HCT116 (cell line): Measurements from ENCODE around the gene NFIX. TPM values are rescaled to one million over a fixed set of nuclear protein-coding genes. Genes with fewer than 3 reads are reported as not detected.

Experiments used
- ATAC-seq: fragments of 200-7000 bp; cut with Tn5 transposase; 2 replicates; pipeline ENCODE4 v1.9.1; 2020; ENCODE audit warnings: mild to moderate bottlenecking, moderate library complexity
- BruUV-seq: library from RNA; stranded (reverse); fragments of 400-500 nt; replicated peaks from 2 replicates; lab custom pipeline; 2021; lab: Mats Ljungman, UMichigan
- CTCF ChIA-PET: fragments of 300-600 bp; sonication (Branson Sonifier 250); formaldehyde crosslinking; loops from one replicate; lab custom pipeline; 2021; ENCODE audit warnings: antibody characterized with exemption; lab: Charles Lee
- POLR2A ChIA-PET: fragments of 300-600, 350-600 bp; sonication (Branson Sonifier 250); formaldehyde crosslinking; loops from one replicate; lab custom pipeline; 2021; ENCODE audit warnings: antibody characterized with exemption; lab: Charles Lee
- RAD21 ChIA-PET, 2 experiments: fragments of 300-600 bp; sonication (Branson Sonifier 250); formaldehyde crosslinking; loops; one replicate each; lab custom pipeline; 2023; ENCODE audit warnings: low total read pairs in 2 of 2; ENCODE audit not compliant: uncharacterized antibody in 2 of 2, unreplicated experiment in 2 of 2, low non-redundant PET in 1 of 2; lab: Charles Lee
- DNase-seq: peaks from one replicate; pipeline ENCODE4 v3.0.0-alpha.2; 2010; ENCODE audit warnings: low read depth, low spot score
- H2AFZ ChIP-seq: fragments of 200-600 bp; shearing (Covaris generic), sonication (generic); 2 replicates; pipeline ENCODE4 v1.6.1; 2017; ENCODE audit warnings: low read depth, mixed run types, mixed read lengths, antibody characterized with exemption, low read length; ENCODE audit not compliant: poor library complexity, severe bottlenecking
- H3K27ac ChIP-seq: 2 replicates; pipeline ENCODE4 v1.5.1; 2012; ENCODE audit warnings: low read depth, low read length
- H3K27me3 ChIP-seq: fragments of 200-600 bp; sonication (generic); 2 replicates; pipeline ENCODE4 v1.6.1; 2016; ENCODE audit warnings: mixed run types, low read length, mixed read lengths; ENCODE audit not compliant: insufficient read depth
- H3K36me3 ChIP-seq, 2 experiments: fragments of 200-500 bp in 1 of 2; fragments of 200-600 bp in 1 of 2; sonication (Bioruptor generic) in 1 of 2; sonication (generic) in 1 of 2; 2 replicates each; pipeline versions ENCODE4 v1.5.1 to v1.6.1; 2014 to 2016; ENCODE audit warnings: low read length in 2 of 2, inconsistent platforms in 1 of 2, mixed read lengths in 1 of 2, mixed run types in 1 of 2; ENCODE audit not compliant: insufficient read depth in 2 of 2, control insufficient read depth in 1 of 2
- H3K4me1 ChIP-seq, 2 experiments: fragments of 200-600 bp in 1 of 2; sonication (generic) in 1 of 2; 2 replicates each; pipeline versions ENCODE4 v1.5.1 to v1.6.1; 2012 to 2017; ENCODE audit warnings: low read length in 2 of 2, inconsistent platforms in 1 of 2, mild to moderate bottlenecking in 1 of 2, mixed read lengths in 1 of 2, mixed run types in 1 of 2, moderate library complexity in 1 of 2; ENCODE audit not compliant: insufficient read depth in 2 of 2, control insufficient read depth in 1 of 2
- H3K4me2 ChIP-seq: fragments of 200-600 bp; sonication (generic); 2 replicates; pipeline ENCODE4 v1.6.1; 2017; ENCODE audit warnings: mixed run types, low read length, mixed read lengths
- H3K4me3 ChIP-seq, 2 experiments: fragments of 200-600 bp in 1 of 2; sonication (generic) in 1 of 2; replicated peaks in 1 of 2; 2 replicates each; pipeline ENCODE4 v1.5.1; 2011 to 2016; ENCODE audit warnings: low read length in 2 of 2, control low read depth in 1 of 2, low read depth in 1 of 2, mild to moderate bottlenecking in 1 of 2, mixed read lengths in 1 of 2, mixed run types in 1 of 2
- H3K79me2 ChIP-seq: fragments of 200-600 bp; sonication (generic); 2 replicates; pipeline ENCODE4 v1.6.1; 2017; ENCODE audit warnings: mild to moderate bottlenecking, mixed run types, low read length, moderate library complexity, mixed read lengths; ENCODE audit not compliant: insufficient read depth
- H3K9ac ChIP-seq: fragments of 200-600 bp; sonication (generic); 2 replicates; pipeline ENCODE4 v1.6.1; 2016; ENCODE audit warnings: low read length, mixed read lengths
- H3K9me2 ChIP-seq: fragments of 200-600 bp; sonication (generic), shearing (Covaris generic); 2 replicates; pipeline ENCODE4 v1.6.1; 2017; ENCODE audit warnings: mixed run types, mild to moderate bottlenecking, moderate library complexity; ENCODE audit not compliant: insufficient read depth
- H3K9me3 ChIP-seq, 2 experiments: fragments of 200-500 bp in 1 of 2; fragments of 200-600 bp in 1 of 2; sonication (Bioruptor generic) in 1 of 2; sonication (generic) in 1 of 2; 2 replicates each; pipeline ENCODE4 v1.6.1; 2014 to 2017; ENCODE audit warnings: low read length in 2 of 2, mixed read lengths in 2 of 2, inconsistent platforms in 1 of 2, low read depth in 1 of 2, mild to moderate bottlenecking in 1 of 2, mixed run types in 1 of 2, moderate library complexity in 1 of 2; ENCODE audit not compliant: control insufficient read depth in 1 of 2, insufficient read depth in 1 of 2
- H4K20me1 ChIP-seq: fragments of 200-600 bp; sonication (generic), shearing (Covaris generic); 2 replicates; pipeline ENCODE4 v1.6.1; 2017; ENCODE audit warnings: mixed run types, mild to moderate bottlenecking, moderate library complexity; ENCODE audit not compliant: insufficient read depth
- CBX3 ChIP-seq: IDR thresholded peaks from 2 replicates; pipeline ENCODE4 v1.6.1; 2012; ENCODE audit warnings: low read depth
- CEBPB ChIP-seq: IDR thresholded peaks from 2 replicates; pipeline ENCODE4 v1.6.1; 2012; ENCODE audit warnings: low read depth
- ELF1 ChIP-seq: IDR thresholded peaks from 2 replicates; pipeline ENCODE4 v1.6.1; 2012; ENCODE audit warnings: low read depth, borderline replicate concordance
- EZH2 ChIP-seq: fragments of 200-600 bp; sonication (generic); IDR thresholded peaks from 2 replicates; pipeline ENCODE4 v1.6.1; 2017; ENCODE audit warnings: antibody characterized with exemption, mixed run types
- EZH2phosphoT487 ChIP-seq: fragments of 200-600 bp; IDR thresholded peaks from 2 replicates; pipeline ENCODE4 v1.6.1; 2018; ENCODE audit warnings: antibody characterized with exemption, borderline replicate concordance
- FOSL1 ChIP-seq: IDR thresholded peaks from 2 replicates; pipeline ENCODE4 v1.6.1; 2012; ENCODE audit warnings: low read depth
- JUND ChIP-seq: IDR thresholded peaks from 2 replicates; pipeline ENCODE4 v1.6.1; 2012
- POLR2A ChIP-seq: IDR thresholded peaks from 2 replicates; pipeline ENCODE4 v1.7.0; 2011; ENCODE audit warnings: borderline replicate concordance; ENCODE audit not compliant: insufficient read depth, insufficient read length; ENCODE audit errors: extremely low read depth
- POLR2AphosphoS5 ChIP-seq: IDR thresholded peaks from 2 replicates; pipeline ENCODE4 v1.6.1; 2011; ENCODE audit warnings: mild to moderate bottlenecking, low read depth, low read length, moderate library complexity
- RAD21 ChIP-seq: IDR thresholded peaks from 2 replicates; pipeline ENCODE4 v1.6.1; 2012; ENCODE audit warnings: low read depth, mild to moderate bottlenecking
- SIN3A ChIP-seq: IDR thresholded peaks from 2 replicates; pipeline ENCODE4 v1.6.1; 2012; ENCODE audit warnings: low read depth
- YY1 ChIP-seq: IDR thresholded peaks from 2 replicates; pipeline ENCODE4 v1.6.1; 2011; ENCODE audit warnings: low read length, low read depth, moderate library complexity, mild to moderate bottlenecking; ENCODE audit not compliant: insufficient replicate concordance; ENCODE audit errors: extremely low read depth
- ZFX ChIP-seq: fragments of 450-650 bp; IDR thresholded peaks from 2 replicates; pipeline ENCODE4 v1.6.1; 2017
- ZNF274 ChIP-seq: fragments of 200-500 bp; sonication (Bioruptor generic); IDR thresholded peaks from 2 replicates; pipeline ENCODE4 v1.6.1; 2014; ENCODE audit warnings: mild to moderate bottlenecking, low read depth, low read length, inconsistent platforms
- intact Hi-C: fragments of 100-400 bp; cut with micrococcal nuclease; formaldehyde crosslinking; loops from 2 replicates; pipeline ENCODE4 v1.10.0; 2022
- total RNA-seq: library from RNA; stranded (reverse); gene quantifications from one replicate; pipeline ENCODE4 v1.2.1, GENCODE V29; 2021; ENCODE audit not compliant: unreplicated experiment
- TF ChIP-seq, protein P1 (sequence below): IDR thresholded peaks from 2 replicates; pipeline ENCODE4 v1.6.1; 2012
- TF ChIP-seq, protein P2 (sequence below), 3 experiments: fragments of 200-600 bp in 1 of 3; sonication (generic) in 1 of 3; IDR thresholded peaks in 2 of 3; conservative IDR thresholded peaks in 1 of 3; 2 replicates each; pipeline ENCODE4 v1.5.1; 2012 to 2017; ENCODE audit warnings: low read depth in 2 of 3, low read length in 2 of 3, antibody characterized with exemption in 1 of 3, borderline replicate concordance in 1 of 3, control low read depth in 1 of 3, mild to moderate bottlenecking in 1 of 3, mixed read lengths in 1 of 3, mixed run types in 1 of 3, moderate library complexity in 1 of 3; ENCODE audit not compliant: insufficient read depth in 1 of 3
- TF ChIP-seq, protein P3 (sequence below): IDR thresholded peaks from 2 replicates; pipeline ENCODE4 v1.6.1; 2012; ENCODE audit warnings: low read depth
- TF ChIP-seq, protein P4 (sequence below): IDR thresholded peaks from 2 replicates; pipeline ENCODE4 v1.6.1; 2011; ENCODE audit warnings: mild to moderate bottlenecking, low read length, moderate library complexity; ENCODE audit not compliant: insufficient replicate concordance; ENCODE audit errors: extremely low read depth
- TF ChIP-seq, protein P5 (sequence below): IDR thresholded peaks from 2 replicates; pipeline ENCODE4 v1.6.1; 2012

The NFIX gene
- total RNA-seq, 1 experiment from 2014 or later, result 34.8 TPM

DNA sequence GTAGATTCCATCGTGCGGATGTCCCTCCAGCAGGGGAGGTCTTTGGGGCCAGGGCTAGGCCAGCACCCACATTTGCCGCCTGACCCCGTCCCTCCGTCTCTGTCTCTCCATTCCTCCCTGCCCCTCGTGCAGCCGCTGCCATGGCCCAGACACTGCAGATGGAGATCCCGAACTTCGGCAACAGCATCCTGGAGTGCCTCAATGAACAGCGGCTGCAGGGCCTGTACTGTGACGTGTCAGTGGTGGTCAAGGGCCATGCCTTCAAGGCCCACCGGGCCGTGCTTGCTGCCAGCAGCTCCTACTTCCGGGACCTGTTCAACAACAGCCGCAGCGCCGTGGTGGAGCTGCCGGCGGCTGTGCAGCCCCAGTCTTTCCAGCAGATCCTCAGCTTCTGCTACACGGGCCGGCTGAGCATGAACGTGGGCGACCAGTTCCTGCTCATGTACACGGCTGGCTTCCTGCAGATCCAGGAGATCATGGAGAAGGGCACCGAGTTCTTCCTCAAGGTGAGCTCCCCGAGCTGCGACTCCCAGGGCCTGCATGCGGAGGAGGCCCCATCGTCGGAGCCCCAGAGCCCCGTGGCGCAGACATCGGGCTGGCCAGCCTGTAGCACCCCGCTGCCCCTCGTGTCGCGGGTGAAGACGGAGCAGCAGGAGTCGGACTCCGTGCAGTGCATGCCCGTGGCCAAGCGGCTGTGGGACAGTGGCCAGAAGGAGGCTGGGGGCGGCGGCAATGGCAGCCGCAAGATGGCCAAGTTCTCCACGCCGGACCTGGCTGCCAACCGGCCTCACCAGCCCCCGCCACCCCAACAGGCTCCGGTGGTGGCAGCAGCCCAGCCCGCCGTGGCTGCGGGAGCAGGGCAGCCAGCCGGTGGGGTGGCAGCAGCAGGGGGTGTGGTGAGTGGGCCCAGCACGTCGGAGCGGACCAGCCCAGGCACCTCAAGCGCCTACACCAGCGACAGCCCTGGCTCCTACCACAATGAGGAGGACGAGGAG lies 140.1 kb downstream of the NFIX start:
- Histone ChIP-seq H4K20me1 (peaks cover 9% of the 10 kb centered on the region; the same call in 1 of the 2 replicates), H3K27ac (no peak overlapping the region), H3K9me3 (no peaks in the 10 kb centered on the region), H3K4me1 (peaks cover 2 to 31% of the 10 kb centered on the region in 2 experiments; a peak in 3 of 4 replicates), H3K36me3 (peaks cover 12 to 35% of the 10 kb centered on the region in 2 experiments; a peak in 3 of 4 replicates), H3K79me2 (peaks cover 44% of the 10 kb centered on the region), H3K27me3 (no peaks in the 10 kb centered on the region), H3K4me3 (no peak overlapping the region), H3K9me2 (no peaks in the 10 kb centered on the region), H3K4me2 (no peak overlapping the region), H2AFZ (no peak overlapping the region), H3K9ac (no peak overlapping the region)
- BruUV-seq, result no TSS peak
- ATAC-seq, result no peak
- ChIA-PET POLR2A (no interaction called here), RAD21 (no interaction called here), CTCF (no interaction called here)
- TF ChIP-seq, protein P1, sequence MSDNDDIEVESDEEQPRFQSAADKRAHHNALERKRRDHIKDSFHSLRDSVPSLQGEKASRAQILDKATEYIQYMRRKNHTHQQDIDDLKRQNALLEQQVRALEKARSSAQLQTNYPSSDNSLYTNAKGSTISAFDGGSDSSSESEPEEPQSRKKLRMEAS, result no peak
- TF ChIP-seq POLR2A (no peak), EZH2 (no peak), CBX3 (no peak), YY1 (no peak), ZNF274 (no peak), JUND (no peak), SIN3A (no peak), RAD21 (no peak), ELF1 (no peak), FOSL1 (no peak), POLR2AphosphoS5 (no peak), ZFX (no peak), CEBPB (no peak), EZH2phosphoT487 (no peak)
- TF ChIP-seq, protein P2, sequence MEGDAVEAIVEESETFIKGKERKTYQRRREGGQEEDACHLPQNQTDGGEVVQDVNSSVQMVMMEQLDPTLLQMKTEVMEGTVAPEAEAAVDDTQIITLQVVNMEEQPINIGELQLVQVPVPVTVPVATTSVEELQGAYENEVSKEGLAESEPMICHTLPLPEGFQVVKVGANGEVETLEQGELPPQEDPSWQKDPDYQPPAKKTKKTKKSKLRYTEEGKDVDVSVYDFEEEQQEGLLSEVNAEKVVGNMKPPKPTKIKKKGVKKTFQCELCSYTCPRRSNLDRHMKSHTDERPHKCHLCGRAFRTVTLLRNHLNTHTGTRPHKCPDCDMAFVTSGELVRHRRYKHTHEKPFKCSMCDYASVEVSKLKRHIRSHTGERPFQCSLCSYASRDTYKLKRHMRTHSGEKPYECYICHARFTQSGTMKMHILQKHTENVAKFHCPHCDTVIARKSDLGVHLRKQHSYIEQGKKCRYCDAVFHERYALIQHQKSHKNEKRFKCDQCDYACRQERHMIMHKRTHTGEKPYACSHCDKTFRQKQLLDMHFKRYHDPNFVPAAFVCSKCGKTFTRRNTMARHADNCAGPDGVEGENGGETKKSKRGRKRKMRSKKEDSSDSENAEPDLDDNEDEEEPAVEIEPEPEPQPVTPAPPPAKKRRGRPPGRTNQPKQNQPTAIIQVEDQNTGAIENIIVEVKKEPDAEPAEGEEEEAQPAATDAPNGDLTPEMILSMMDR (IDR thresholded peaks at IDR 0.05 in 2 of 3, conservative IDR thresholded peaks at IDR 0.05 in 1 of 3; ENCODE audit: borderline replicate concordance in 1 of 3, insufficient read depth in 1 of 3, low read depth in 2 of 3, low read length in 2 of 3), result no peak
- TF ChIP-seq, protein P3, sequence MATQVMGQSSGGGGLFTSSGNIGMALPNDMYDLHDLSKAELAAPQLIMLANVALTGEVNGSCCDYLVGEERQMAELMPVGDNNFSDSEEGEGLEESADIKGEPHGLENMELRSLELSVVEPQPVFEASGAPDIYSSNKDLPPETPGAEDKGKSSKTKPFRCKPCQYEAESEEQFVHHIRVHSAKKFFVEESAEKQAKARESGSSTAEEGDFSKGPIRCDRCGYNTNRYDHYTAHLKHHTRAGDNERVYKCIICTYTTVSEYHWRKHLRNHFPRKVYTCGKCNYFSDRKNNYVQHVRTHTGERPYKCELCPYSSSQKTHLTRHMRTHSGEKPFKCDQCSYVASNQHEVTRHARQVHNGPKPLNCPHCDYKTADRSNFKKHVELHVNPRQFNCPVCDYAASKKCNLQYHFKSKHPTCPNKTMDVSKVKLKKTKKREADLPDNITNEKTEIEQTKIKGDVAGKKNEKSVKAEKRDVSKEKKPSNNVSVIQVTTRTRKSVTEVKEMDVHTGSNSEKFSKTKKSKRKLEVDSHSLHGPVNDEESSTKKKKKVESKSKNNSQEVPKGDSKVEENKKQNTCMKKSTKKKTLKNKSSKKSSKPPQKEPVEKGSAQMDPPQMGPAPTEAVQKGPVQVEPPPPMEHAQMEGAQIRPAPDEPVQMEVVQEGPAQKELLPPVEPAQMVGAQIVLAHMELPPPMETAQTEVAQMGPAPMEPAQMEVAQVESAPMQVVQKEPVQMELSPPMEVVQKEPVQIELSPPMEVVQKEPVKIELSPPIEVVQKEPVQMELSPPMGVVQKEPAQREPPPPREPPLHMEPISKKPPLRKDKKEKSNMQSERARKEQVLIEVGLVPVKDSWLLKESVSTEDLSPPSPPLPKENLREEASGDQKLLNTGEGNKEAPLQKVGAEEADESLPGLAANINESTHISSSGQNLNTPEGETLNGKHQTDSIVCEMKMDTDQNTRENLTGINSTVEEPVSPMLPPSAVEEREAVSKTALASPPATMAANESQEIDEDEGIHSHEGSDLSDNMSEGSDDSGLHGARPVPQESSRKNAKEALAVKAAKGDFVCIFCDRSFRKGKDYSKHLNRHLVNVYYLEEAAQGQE, result no peak
- TF ChIP-seq, protein P4, sequence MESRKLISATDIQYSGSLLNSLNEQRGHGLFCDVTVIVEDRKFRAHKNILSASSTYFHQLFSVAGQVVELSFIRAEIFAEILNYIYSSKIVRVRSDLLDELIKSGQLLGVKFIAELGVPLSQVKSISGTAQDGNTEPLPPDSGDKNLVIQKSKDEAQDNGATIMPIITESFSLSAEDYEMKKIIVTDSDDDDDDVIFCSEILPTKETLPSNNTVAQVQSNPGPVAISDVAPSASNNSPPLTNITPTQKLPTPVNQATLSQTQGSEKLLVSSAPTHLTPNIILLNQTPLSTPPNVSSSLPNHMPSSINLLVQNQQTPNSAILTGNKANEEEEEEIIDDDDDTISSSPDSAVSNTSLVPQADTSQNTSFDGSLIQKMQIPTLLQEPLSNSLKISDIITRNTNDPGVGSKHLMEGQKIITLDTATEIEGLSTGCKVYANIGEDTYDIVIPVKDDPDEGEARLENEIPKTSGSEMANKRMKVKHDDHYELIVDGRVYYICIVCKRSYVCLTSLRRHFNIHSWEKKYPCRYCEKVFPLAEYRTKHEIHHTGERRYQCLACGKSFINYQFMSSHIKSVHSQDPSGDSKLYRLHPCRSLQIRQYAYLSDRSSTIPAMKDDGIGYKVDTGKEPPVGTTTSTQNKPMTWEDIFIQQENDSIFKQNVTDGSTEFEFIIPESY, result no peak
- TF ChIP-seq, protein P5, sequence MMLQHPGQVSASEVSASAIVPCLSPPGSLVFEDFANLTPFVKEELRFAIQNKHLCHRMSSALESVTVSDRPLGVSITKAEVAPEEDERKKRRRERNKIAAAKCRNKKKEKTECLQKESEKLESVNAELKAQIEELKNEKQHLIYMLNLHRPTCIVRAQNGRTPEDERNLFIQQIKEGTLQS, result no peak
- intact Hi-C loops, result no loop called here
- DNase-seq, result no peak
